ENCODE results near the gene WDR91.

Gene WDR91

DNA sequence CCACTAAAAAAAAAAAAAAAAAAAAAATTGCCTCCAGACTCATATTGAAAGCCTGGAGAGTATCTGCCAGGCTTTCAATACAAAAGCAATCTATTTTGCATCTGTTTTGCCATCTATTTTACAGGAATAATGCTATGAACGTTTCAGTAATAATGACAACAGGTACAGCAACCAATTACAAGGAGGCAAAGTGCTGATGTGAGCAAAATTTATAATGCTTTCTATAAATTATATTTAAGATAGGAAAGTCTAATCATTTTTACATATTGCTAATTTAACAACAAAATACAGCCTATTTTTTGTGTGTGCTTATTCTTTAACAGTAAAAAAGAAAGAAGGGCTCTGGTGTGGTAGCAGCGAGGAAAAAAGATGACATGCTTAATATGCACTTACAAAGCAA, 10.0 kb downstream of the WDR91 start:
- H2AFZ ChIP-seq (ENCODE audit: low read depth, low read length): no peak overlapping the region
- H3K9me3 ChIP-seq (ENCODE audit: insufficient read depth, low read length, severe bottlenecking): no peaks in the 10 kb centered on the region
- no peak overlapping the region for H3K27ac ChIP-seq (ENCODE audit: low read length)
- H3K27me3 ChIP-seq (ENCODE audit: insufficient read depth, low read length, poor library complexity): no peaks in the 10 kb centered on the region
- ATAC-seq (ENCODE audit: insufficient read depth, low read depth) (no peak), DNase-seq (no peak)
- no peak overlapping the region for H3K4me2 ChIP-seq (ENCODE audit: insufficient read depth, low read length)
- H4K20me1 ChIP-seq (ENCODE audit: insufficient read depth, low read length): no peaks in the 10 kb centered on the region
- no peaks in the 10 kb centered on the region for H3K4me1 ChIP-seq (ENCODE audit: insufficient read depth, low read length)
- no peak overlapping the region for H3K9ac ChIP-seq (ENCODE audit: low read depth, low read length)
- peaks cover 35% of the 10 kb centered on the region for H3K36me3 ChIP-seq (ENCODE audit: insufficient read depth, low read length)
- no peaks in the 10 kb centered on the region for H3K79me2 ChIP-seq (ENCODE audit: insufficient read depth, low read length)
- TF ChIP-seq EZH2 (IDR thresholded peaks at IDR 0.05; ENCODE audit: borderline replicate concordance, low read depth, low read length, severe bottlenecking): no peak
- TF ChIP-seq, protein P1, sequence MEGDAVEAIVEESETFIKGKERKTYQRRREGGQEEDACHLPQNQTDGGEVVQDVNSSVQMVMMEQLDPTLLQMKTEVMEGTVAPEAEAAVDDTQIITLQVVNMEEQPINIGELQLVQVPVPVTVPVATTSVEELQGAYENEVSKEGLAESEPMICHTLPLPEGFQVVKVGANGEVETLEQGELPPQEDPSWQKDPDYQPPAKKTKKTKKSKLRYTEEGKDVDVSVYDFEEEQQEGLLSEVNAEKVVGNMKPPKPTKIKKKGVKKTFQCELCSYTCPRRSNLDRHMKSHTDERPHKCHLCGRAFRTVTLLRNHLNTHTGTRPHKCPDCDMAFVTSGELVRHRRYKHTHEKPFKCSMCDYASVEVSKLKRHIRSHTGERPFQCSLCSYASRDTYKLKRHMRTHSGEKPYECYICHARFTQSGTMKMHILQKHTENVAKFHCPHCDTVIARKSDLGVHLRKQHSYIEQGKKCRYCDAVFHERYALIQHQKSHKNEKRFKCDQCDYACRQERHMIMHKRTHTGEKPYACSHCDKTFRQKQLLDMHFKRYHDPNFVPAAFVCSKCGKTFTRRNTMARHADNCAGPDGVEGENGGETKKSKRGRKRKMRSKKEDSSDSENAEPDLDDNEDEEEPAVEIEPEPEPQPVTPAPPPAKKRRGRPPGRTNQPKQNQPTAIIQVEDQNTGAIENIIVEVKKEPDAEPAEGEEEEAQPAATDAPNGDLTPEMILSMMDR (IDR thresholded peaks at IDR 0.05; ENCODE audit: borderline replicate concordance, extremely low read depth, low read length, poor library complexity, severe bottlenecking): no peak
- H3K4me3 ChIP-seq (ENCODE audit: low read depth in 1 of 2, low read length in 2 of 2): no peak overlapping the region

DNA sequence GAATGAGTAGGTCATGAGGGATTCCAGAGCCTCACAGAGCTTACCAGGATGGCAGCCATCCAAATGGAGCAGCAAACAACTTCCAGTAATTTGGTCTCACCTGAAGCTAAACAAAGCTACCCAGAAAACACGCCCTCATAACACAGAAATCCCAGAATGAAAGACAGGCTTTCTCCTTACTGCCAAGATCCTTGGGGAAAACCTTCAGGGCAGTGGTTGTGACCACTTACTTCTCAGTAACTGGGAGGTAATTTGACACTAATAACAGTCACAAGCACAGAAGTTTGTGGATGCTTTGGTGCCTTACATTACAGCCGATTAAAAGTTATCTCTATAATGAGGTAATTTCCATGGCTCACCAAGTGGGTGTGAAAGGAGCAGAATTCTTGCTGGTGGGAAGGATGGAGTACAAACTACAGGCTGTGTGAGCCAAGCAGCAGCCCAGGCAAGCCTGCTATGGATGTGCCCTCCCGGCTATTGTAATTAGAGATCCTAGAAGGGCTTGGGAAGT, 10.4 kb downstream of the WDR91 start:
- Histone ChIP-seq H3K27ac (ENCODE audit: low read length) (no peak overlapping the region), H3K4me3 (ENCODE audit: low read depth in 1 of 2, low read length in 2 of 2) (no peak overlapping the region), H3K9ac (ENCODE audit: low read depth, low read length) (no peak overlapping the region), H3K36me3 (ENCODE audit: insufficient read depth, low read length) (peaks cover 35% of the 10 kb centered on the region), H3K9me3 (ENCODE audit: insufficient read depth, low read length, severe bottlenecking) (no peaks in the 10 kb centered on the region), H4K20me1 (ENCODE audit: insufficient read depth, low read length) (no peaks in the 10 kb centered on the region), H3K79me2 (ENCODE audit: insufficient read depth, low read length) (no peaks in the 10 kb centered on the region), H3K4me2 (ENCODE audit: insufficient read depth, low read length) (no peak overlapping the region), H2AFZ (ENCODE audit: low read depth, low read length) (no peak overlapping the region), H3K27me3 (ENCODE audit: insufficient read depth, low read length, poor library complexity) (no peaks in the 10 kb centered on the region), H3K4me1 (ENCODE audit: insufficient read depth, low read length) (no peaks in the 10 kb centered on the region)
- no peak for TF ChIP-seq EZH2 (IDR thresholded peaks at IDR 0.05; ENCODE audit: borderline replicate concordance, low read depth, low read length, severe bottlenecking)
- TF ChIP-seq, protein P1 (IDR thresholded peaks at IDR 0.05; ENCODE audit: borderline replicate concordance, extremely low read depth, low read length, poor library complexity, severe bottlenecking): no peak
- ATAC-seq (ENCODE audit: insufficient read depth, low read depth) (no peak), DNase-seq (no peak)

DNA sequence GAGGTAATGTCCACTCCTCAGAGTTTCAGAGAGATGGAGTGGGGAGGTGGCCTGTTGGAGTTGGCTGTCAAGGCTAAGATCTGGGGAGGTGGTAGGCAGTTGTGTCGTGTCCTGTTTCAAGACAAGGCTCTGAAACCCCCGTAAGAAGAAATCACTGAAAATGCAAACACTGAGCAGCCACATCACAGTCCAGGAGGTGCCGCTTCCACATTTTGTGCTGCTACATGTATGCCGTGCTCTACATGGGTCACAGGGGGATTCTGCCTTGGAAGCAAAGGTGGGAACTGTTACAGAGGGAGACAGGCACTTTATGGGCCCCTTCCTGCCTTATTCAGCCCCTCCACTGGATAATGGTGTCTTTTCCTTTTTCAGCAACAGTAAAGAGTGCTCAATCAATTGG, 11.9 kb downstream of the WDR91 start:
- H3K79me2 ChIP-seq (ENCODE audit: insufficient read depth, low read length): no peaks in the 10 kb centered on the region
- TF ChIP-seq, protein P1 (IDR thresholded peaks at IDR 0.05; ENCODE audit: borderline replicate concordance, extremely low read depth, low read length, poor library complexity, severe bottlenecking): no peak
- H3K9ac ChIP-seq (ENCODE audit: low read depth, low read length): no peak overlapping the region
- ATAC-seq (ENCODE audit: insufficient read depth, low read depth): no peak
- no peak overlapping the region for H3K27ac ChIP-seq (ENCODE audit: low read length)
- no peak for DNase-seq
- no peak overlapping the region for H3K4me2 ChIP-seq (ENCODE audit: insufficient read depth, low read length)
- H3K9me3 ChIP-seq (ENCODE audit: insufficient read depth, low read length, severe bottlenecking): no peaks in the 10 kb centered on the region
- no peaks in the 10 kb centered on the region for H4K20me1 ChIP-seq (ENCODE audit: insufficient read depth, low read length)
- no peak overlapping the region for H2AFZ ChIP-seq (ENCODE audit: low read depth, low read length)
- H3K27me3 ChIP-seq (ENCODE audit: insufficient read depth, low read length, poor library complexity): no peaks in the 10 kb centered on the region
- H3K4me3 ChIP-seq (ENCODE audit: low read depth in 1 of 2, low read length in 2 of 2): no peak overlapping the region
- peaks cover 37% of the 10 kb centered on the region for H3K36me3 ChIP-seq (ENCODE audit: insufficient read depth, low read length)
- no peaks in the 10 kb centered on the region for H3K4me1 ChIP-seq (ENCODE audit: insufficient read depth, low read length)
